HEK293 (cell line): ENCODE measurements around the gene STOX1.
A peak's percentile ranks its signal among the peaks of the same experiment; 100 is the strongest.

ENCODE experiments used
- HOXC10 ChIP-seq: sonication (generic); formaldehyde crosslinking; IDR thresholded peaks from 2 replicates; pipeline ENCODE4 v1.8.1; 2023; ENCODE audit warnings: mild to moderate bottlenecking, missing genetic modification reagents
- KLF16 ChIP-seq: fragments of 450-650 bp; formaldehyde crosslinking; IDR thresholded peaks from 2 replicates; pipeline ENCODE4 v1.5.1; 2017; ENCODE audit warnings: missing biosample characterization, missing genetic modification characterization
- PRDM1 ChIP-seq: fragments of 450-650 bp; formaldehyde crosslinking; IDR thresholded peaks from 2 replicates; pipeline ENCODE4; 2016; ENCODE audit warnings: missing biosample characterization, missing genetic modification characterization
- SETDB1 ChIP-seq: IDR thresholded peaks from one replicate; pipeline ENCODE4 v1.6.1; 2017; ENCODE audit warnings: mild to moderate bottlenecking, low read length, moderate library complexity, mixed read lengths; ENCODE audit not compliant: insufficient read length
- SP7 ChIP-seq: fragments of 450-650 bp; formaldehyde crosslinking; IDR thresholded peaks from 2 replicates; pipeline ENCODE4 v1.5.1; 2016; ENCODE audit warnings: missing biosample characterization, missing genetic modification characterization
- ZBTB1 ChIP-seq: fragments of 450-650 bp; formaldehyde crosslinking; IDR thresholded peaks from 2 replicates; pipeline ENCODE4 v1.5.1; 2016; ENCODE audit warnings: missing biosample characterization, missing genetic modification characterization
- ZBTB17 ChIP-seq: fragments of 450-650 bp; formaldehyde crosslinking; IDR thresholded peaks from 2 replicates; pipeline ENCODE4 v1.5.1; 2016; ENCODE audit warnings: missing biosample characterization, missing genetic modification characterization
- ZIC2 ChIP-seq: fragments of 450-650 bp; formaldehyde crosslinking; IDR thresholded peaks from 2 replicates; pipeline ENCODE4 v1.5.1; 2016; ENCODE audit warnings: missing biosample characterization, missing genetic modification characterization
- ZNF140 ChIP-seq: fragments of 450-650 bp; formaldehyde crosslinking; IDR thresholded peaks from 2 replicates; pipeline ENCODE4 v1.5.1; 2016; ENCODE audit warnings: missing biosample characterization, missing genetic modification characterization
- ZNF155 ChIP-seq: fragments of 450-650 bp; formaldehyde crosslinking; IDR thresholded peaks from 2 replicates; pipeline ENCODE4 v1.5.1; 2016; ENCODE audit warnings: missing biosample characterization, missing genetic modification characterization
- ZNF175 ChIP-seq: fragments of 450-650 bp; formaldehyde crosslinking; IDR thresholded peaks from 2 replicates; pipeline ENCODE4 v1.5.1; 2016; ENCODE audit warnings: missing biosample characterization, missing genetic modification characterization
- ZNF184 ChIP-seq: fragments of 450-650 bp; IDR thresholded peaks from 2 replicates; pipeline ENCODE4 v1.5.1; 2018; ENCODE audit warnings: missing biosample characterization, mild to moderate bottlenecking, missing genetic modification characterization
- ZNF19 ChIP-seq: fragments of 450-650 bp; formaldehyde crosslinking; IDR thresholded peaks from 2 replicates; pipeline ENCODE4; 2016; ENCODE audit warnings: missing biosample characterization, missing genetic modification characterization, low read depth
- ZNF324 ChIP-seq: fragments of 450-650 bp; formaldehyde crosslinking; IDR thresholded peaks from 2 replicates; pipeline ENCODE4 v1.5.1; 2016; ENCODE audit warnings: missing biosample characterization, missing genetic modification characterization
- ZNF530 ChIP-seq: fragments of 450-650 bp; formaldehyde crosslinking; IDR thresholded peaks from 2 replicates; pipeline ENCODE4 v1.5.1; 2016; ENCODE audit warnings: low read depth, missing biosample characterization, missing genetic modification characterization
- ZNF658 ChIP-seq: fragments of 450-650 bp; formaldehyde crosslinking; IDR thresholded peaks from 2 replicates; pipeline ENCODE4; 2016; ENCODE audit warnings: missing biosample characterization, missing genetic modification characterization
- ZSCAN30 ChIP-seq: fragments of 450-650 bp; IDR thresholded peaks from 2 replicates; pipeline ENCODE4 v1.5.1; 2018; ENCODE audit warnings: missing biosample characterization, mild to moderate bottlenecking, missing genetic modification characterization, moderate library complexity
- TF ChIP-seq, protein P1 (sequence below): fragments of 450-650 bp; formaldehyde crosslinking; IDR thresholded peaks from 2 replicates; pipeline ENCODE4 v1.5.1; 2016; ENCODE audit warnings: missing biosample characterization, missing genetic modification characterization
- TF ChIP-seq, protein P2 (sequence below): fragments of 450-650 bp; formaldehyde crosslinking; IDR thresholded peaks from 2 replicates; pipeline ENCODE4 v1.5.1; 2017; ENCODE audit warnings: missing biosample characterization, missing genetic modification characterization
- TF ChIP-seq, protein P3 (sequence below): fragments of 450-650 bp; formaldehyde crosslinking; IDR thresholded peaks from 2 replicates; pipeline ENCODE4 v1.5.1; 2016; ENCODE audit warnings: missing biosample characterization, missing genetic modification characterization, borderline replicate concordance
- TF ChIP-seq, protein P4 (sequence below): fragments of 450-650 bp; formaldehyde crosslinking; optimal IDR thresholded peaks from 2 replicates; pipeline ENCODE3; 2016; ENCODE audit warnings: missing biosample characterization, mild to moderate bottlenecking, missing genetic modification characterization
- TF ChIP-seq, protein P5 (sequence below): fragments of 450-650 bp; formaldehyde crosslinking; IDR thresholded peaks from 2 replicates; pipeline ENCODE4 v1.5.1; 2016; ENCODE audit warnings: missing biosample characterization, missing genetic modification characterization
- TF ChIP-seq, protein P6 (sequence below): fragments of 450-650 bp; formaldehyde crosslinking; IDR thresholded peaks from 2 replicates; pipeline ENCODE4 v1.5.1; 2016; ENCODE audit warnings: missing biosample characterization, missing genetic modification characterization
- TF ChIP-seq, protein P7 (sequence below): fragments of 450-650 bp; formaldehyde crosslinking; conservative IDR thresholded peaks from 2 replicates; pipeline ENCODE4 v1.5.1; 2016; ENCODE audit warnings: low read depth, missing biosample characterization, missing genetic modification characterization

STOX1 gene

DNA sequence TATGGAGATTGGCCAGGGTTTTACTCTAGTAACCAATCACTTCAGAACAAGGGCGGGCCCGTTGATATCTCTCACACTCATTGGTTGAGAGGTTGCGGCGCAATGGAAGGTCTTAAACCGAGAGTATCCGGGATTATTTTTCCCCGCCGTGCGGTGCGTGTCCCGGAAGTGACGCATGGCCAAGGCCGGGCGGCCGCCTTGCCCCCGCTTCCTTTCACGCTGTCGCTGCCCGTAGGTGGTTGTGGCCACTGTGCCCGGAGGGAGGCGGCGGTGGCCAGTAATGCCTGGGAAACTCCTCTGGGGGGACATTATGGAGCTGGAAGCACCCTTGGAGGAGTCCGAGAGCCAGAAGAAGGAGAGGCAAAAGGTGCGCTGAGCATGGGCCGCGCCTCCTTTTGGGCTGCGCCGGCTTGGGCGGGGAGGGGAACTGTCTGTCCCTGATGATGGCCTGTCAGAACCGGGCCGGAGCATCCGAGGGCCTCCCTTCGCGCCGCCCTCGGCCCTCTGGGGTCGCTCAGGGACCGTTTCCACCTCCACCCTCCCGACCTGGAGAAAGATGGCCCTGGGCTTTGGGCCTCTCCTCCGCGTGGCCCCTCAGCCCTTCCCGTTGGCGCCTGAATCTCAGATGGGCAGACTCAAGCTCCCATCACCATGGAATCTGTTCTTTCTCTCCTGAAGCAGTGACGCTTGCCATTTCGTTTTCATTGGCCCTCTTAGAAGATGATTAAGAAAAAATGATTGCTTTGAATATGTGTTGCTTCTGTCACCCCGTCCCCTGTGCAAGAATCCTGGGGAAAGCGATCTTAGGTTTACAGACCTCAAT lies 74.0 kb downstream of the STOX1 start, which contains the start of gene DDX50 (continued):
- TF ChIP-seq, protein P1, sequence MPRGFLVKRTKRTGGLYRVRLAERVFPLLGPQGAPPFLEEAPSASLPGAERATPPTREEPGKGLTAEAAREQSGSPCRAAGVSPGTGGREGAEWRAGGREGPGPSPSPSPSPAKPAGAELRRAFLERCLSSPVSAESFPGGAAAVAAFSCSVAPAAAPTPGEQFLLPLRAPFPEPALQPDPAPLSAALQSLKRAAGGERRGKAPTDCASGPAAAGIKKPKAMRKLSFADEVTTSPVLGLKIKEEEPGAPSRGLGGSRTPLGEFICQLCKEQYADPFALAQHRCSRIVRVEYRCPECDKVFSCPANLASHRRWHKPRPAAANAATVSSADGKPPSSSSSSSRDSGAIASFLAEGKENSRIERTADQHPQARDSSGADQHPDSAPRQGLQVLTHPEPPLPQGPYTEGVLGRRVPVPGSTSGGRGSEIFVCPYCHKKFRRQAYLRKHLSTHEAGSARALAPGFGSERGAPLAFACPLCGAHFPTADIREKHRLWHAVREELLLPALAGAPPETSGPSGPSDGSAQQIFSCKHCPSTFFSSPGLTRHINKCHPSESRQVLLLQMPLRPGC (tag by site-specific recombination), result 0 out of 2 replicates have a peak, but pooled peaks have one; percentile 33
- TF ChIP-seq ZIC2 (tag by site-specific recombination), result peak; percentile 61
- TF ChIP-seq HOXC10 (CRISPR knock-in tag), result no peak
- TF ChIP-seq, protein P2, sequence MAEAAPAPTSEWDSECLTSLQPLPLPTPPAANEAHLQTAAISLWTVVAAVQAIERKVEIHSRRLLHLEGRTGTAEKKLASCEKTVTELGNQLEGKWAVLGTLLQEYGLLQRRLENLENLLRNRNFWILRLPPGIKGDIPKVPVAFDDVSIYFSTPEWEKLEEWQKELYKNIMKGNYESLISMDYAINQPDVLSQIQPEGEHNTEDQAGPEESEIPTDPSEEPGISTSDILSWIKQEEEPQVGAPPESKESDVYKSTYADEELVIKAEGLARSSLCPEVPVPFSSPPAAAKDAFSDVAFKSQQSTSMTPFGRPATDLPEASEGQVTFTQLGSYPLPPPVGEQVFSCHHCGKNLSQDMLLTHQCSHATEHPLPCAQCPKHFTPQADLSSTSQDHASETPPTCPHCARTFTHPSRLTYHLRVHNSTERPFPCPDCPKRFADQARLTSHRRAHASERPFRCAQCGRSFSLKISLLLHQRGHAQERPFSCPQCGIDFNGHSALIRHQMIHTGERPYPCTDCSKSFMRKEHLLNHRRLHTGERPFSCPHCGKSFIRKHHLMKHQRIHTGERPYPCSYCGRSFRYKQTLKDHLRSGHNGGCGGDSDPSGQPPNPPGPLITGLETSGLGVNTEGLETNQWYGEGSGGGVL (tag by site-specific recombination), result no peak
- TF ChIP-seq ZBTB1 (tag by site-specific recombination), result no peak
- peak; percentile 48; the same call in 1 of the 2 replicates for TF ChIP-seq ZNF324 (tag by site-specific recombination)
- no peak for TF ChIP-seq ZNF175 (tag by site-specific recombination)
- TF ChIP-seq, protein P3, sequence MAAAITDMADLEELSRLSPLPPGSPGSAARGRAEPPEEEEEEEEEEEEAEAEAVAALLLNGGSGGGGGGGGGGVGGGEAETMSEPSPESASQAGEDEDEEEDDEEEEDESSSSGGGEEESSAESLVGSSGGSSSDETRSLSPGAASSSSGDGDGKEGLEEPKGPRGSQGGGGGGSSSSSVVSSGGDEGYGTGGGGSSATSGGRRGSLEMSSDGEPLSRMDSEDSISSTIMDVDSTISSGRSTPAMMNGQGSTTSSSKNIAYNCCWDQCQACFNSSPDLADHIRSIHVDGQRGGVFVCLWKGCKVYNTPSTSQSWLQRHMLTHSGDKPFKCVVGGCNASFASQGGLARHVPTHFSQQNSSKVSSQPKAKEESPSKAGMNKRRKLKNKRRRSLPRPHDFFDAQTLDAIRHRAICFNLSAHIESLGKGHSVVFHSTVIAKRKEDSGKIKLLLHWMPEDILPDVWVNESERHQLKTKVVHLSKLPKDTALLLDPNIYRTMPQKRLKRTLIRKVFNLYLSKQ (tag by site-specific recombination), result no peak
- TF ChIP-seq, protein P4, sequence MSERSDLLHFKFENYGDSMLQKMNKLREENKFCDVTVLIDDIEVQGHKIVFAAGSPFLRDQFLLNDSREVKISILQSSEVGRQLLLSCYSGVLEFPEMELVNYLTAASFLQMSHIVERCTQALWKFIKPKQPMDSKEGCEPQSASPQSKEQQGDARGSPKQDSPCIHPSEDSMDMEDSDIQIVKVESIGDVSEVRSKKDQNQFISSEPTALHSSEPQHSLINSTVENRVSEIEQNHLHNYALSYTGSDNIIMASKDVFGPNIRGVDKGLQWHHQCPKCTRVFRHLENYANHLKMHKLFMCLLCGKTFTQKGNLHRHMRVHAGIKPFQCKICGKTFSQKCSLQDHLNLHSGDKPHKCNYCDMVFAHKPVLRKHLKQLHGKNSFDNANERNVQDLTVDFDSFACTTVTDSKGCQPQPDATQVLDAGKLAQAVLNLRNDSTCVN (tag by site-specific recombination), result peak; percentile 36
- no peak for TF ChIP-seq ZNF155 (tag by site-specific recombination)
- TF ChIP-seq ZNF530 (tag by site-specific recombination), result no peak; the same call in 1 of the 2 replicates
- TF ChIP-seq SETDB1, result peak; percentile 9
- TF ChIP-seq, protein P5, sequence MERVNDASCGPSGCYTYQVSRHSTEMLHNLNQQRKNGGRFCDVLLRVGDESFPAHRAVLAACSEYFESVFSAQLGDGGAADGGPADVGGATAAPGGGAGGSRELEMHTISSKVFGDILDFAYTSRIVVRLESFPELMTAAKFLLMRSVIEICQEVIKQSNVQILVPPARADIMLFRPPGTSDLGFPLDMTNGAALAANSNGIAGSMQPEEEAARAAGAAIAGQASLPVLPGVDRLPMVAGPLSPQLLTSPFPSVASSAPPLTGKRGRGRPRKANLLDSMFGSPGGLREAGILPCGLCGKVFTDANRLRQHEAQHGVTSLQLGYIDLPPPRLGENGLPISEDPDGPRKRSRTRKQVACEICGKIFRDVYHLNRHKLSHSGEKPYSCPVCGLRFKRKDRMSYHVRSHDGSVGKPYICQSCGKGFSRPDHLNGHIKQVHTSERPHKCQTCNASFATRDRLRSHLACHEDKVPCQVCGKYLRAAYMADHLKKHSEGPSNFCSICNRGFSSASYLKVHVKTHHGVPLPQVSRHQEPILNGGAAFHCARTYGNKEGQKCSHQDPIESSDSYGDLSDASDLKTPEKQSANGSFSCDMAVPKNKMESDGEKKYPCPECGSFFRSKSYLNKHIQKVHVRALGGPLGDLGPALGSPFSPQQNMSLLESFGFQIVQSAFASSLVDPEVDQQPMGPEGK, result peak; percentile 85
- TF ChIP-seq, protein P6, sequence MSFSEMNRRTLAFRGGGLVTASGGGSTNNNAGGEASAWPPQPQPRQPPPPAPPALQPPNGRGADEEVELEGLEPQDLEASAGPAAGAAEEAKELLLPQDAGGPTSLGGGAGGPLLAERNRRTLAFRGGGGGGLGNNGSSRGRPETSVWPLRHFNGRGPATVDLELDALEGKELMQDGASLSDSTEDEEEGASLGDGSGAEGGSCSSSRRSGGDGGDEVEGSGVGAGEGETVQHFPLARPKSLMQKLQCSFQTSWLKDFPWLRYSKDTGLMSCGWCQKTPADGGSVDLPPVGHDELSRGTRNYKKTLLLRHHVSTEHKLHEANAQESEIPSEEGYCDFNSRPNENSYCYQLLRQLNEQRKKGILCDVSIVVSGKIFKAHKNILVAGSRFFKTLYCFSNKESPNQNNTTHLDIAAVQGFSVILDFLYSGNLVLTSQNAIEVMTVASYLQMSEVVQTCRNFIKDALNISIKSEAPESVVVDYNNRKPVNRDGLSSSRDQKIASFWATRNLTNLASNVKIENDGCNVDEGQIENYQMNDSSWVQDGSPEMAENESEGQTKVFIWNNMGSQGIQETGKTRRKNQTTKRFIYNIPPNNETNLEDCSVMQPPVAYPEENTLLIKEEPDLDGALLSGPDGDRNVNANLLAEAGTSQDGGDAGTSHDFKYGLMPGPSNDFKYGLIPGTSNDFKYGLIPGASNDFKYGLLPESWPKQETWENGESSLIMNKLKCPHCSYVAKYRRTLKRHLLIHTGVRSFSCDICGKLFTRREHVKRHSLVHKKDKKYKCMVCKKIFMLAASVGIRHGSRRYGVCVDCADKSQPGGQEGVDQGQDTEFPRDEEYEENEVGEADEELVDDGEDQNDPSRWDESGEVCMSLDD, result no peak
- TF ChIP-seq, protein P7, sequence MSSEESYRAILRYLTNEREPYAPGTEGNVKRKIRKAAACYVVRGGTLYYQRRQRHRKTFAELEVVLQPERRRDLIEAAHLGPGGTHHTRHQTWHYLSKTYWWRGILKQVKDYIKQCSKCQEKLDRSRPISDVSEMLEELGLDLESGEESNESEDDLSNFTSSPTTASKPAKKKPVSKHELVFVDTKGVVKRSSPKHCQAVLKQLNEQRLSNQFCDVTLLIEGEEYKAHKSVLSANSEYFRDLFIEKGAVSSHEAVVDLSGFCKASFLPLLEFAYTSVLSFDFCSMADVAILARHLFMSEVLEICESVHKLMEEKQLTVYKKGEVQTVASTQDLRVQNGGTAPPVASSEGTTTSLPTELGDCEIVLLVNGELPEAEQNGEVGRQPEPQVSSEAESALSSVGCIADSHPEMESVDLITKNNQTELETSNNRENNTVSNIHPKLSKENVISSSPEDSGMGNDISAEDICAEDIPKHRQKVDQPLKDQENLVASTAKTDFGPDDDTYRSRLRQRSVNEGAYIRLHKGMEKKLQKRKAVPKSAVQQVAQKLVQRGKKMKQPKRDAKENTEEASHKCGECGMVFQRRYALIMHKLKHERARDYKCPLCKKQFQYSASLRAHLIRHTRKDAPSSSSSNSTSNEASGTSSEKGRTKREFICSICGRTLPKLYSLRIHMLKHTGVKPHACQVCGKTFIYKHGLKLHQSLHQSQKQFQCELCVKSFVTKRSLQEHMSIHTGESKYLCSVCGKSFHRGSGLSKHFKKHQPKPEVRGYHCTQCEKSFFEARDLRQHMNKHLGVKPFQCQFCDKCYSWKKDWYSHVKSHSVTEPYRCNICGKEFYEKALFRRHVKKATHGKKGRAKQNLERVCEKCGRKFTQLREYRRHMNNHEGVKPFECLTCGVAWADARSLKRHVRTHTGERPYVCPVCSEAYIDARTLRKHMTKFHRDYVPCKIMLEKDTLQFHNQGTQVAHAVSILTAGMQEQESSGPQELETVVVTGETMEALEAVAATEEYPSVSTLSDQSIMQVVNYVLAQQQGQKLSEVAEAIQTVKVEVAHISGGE (tag by site-specific recombination), result peak; percentile 86
- TF ChIP-seq PRDM1 (tag by site-specific recombination), result peak; percentile 25; the same call in 1 of the 2 replicates
- peak; percentile 91; the same call in 1 of the 2 replicates for TF ChIP-seq KLF16 (tag by site-specific recombination)
- TF ChIP-seq ZNF658 (tag by site-specific recombination), result no peak
- peak; percentile 49; the same call in 1 of the 2 replicates for TF ChIP-seq ZBTB17 (tag by site-specific recombination)
- no peak for TF ChIP-seq ZNF184 (tag by site-specific recombination)
- TF ChIP-seq ZNF140 (tag by site-specific recombination), result no peak
- peak; percentile 42 for TF ChIP-seq SP7 (tag by site-specific recombination)
- TF ChIP-seq ZNF19 (tag by site-specific recombination), result no peak
- 0 out of 2 replicates have a peak, but pooled peaks have one; percentile 36 for TF ChIP-seq ZSCAN30 (tag by site-specific recombination)
